ENCODE measurements around the gene ARL6IP1.
A peak's percentile ranks its signal among the peaks of the same experiment; 100 is the strongest.

DNA sequence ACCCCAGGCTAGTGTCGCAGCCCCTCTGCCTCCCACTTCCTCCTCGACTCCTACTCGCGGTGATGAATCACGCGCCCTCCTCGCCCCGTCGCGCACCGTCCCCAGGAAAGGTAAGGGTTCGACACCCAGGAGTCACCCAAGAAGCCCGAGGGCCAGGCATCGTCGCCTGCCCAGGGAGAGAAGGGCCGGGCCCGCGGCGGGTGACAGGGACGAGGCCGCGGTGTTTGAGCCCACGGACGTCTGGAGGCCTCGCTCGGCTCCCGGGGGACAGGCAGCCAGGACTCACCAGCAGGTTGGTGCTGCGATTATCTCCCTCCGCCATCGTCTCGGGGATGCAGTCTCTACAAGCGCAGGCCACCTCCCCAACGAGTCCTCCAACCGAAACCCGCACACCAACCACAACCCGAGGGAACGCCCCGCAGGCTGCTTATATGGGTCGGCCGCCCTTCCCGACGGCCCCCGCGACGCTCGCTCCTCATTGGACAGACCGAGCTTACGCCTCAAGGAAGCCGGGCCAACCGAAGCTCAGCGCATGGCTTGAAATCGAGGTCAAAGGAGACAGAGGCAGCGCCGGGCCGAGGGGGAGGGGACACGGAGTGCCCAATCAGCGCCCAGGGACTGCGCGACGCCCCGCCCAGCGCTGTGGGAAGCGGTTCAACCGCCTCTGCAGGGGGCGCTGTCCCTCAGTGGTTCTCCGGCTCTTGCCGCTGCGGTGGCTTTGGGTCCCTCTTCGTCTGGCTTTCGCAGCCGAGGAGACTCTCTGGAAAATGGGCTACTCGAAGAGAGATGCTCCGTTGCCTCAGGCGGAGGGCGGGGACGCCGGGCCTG is at the start of gene ARL6IP1:
- TF ChIP-seq, protein P1, sequence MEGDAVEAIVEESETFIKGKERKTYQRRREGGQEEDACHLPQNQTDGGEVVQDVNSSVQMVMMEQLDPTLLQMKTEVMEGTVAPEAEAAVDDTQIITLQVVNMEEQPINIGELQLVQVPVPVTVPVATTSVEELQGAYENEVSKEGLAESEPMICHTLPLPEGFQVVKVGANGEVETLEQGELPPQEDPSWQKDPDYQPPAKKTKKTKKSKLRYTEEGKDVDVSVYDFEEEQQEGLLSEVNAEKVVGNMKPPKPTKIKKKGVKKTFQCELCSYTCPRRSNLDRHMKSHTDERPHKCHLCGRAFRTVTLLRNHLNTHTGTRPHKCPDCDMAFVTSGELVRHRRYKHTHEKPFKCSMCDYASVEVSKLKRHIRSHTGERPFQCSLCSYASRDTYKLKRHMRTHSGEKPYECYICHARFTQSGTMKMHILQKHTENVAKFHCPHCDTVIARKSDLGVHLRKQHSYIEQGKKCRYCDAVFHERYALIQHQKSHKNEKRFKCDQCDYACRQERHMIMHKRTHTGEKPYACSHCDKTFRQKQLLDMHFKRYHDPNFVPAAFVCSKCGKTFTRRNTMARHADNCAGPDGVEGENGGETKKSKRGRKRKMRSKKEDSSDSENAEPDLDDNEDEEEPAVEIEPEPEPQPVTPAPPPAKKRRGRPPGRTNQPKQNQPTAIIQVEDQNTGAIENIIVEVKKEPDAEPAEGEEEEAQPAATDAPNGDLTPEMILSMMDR (IDR thresholded peaks at IDR 0.05): peak; percentile 87 to 99 (median 98)
- peak; percentile 78 to 100 (median 98) for TF ChIP-seq POLR2A (IDR thresholded peaks at IDR 0.05)

Measured in upper lobe of left lung (tissue), 4 donors.